NCI-H510A treated with DMSO at 0.1 percent for 48 hours (cell line): Measurements from ENCODE around the gene ABCA7.

Experiments
- DNase-seq: peaks from one replicate; lab custom pipeline; 2025; lab: John Stamatoyannopoulos, UW

Gene ABCA7

GRCh38 chr19:1039646-1040475 lies at the start of gene ABCA7:
Gene ABCA7 (plus strand): TSS chr19:1040107. CDS start chr19:1041362, 1,255 bp downstream.
- peak; percentile 90 for DNase-seq

GRCh38 chr19:990119-990571 lies 49.8 kb upstream of the ABCA7 start:
- DNase-seq, result no peak

- DNase-seq, result no peak
Measured at GRCh38 chr19:990746-991145, 49.2 kb upstream of the ABCA7 start.

GRCh38 chr19:991174-991931 lies 48.6 kb upstream of the ABCA7 start:
- DNase-seq, result no peak

GRCh38 chr19:991932-992669 lies 47.8 kb upstream of the ABCA7 start:
- DNase-seq, result no peak

GRCh38 chr19:992670-993055 lies 47.2 kb upstream of the ABCA7 start:
- no peak for DNase-seq

GRCh38 chr19:993361-993830 lies 46.5 kb upstream of the ABCA7 start:
- no peak for DNase-seq

GRCh38 chr19:993831-994393 lies 46.0 kb upstream of the ABCA7 start:
- no peak for DNase-seq

GRCh38 chr19:994516-994915 lies 45.4 kb upstream of the ABCA7 start:
- DNase-seq, result no peak

GRCh38 chr19:995051-995827 lies 44.7 kb upstream of the ABCA7 start:
- DNase-seq, result no peak

GRCh38 chr19:996051-996838 lies 43.7 kb upstream of the ABCA7 start:
- DNase-seq, result no peak

GRCh38 chr19:998064-998463 lies 41.8 kb upstream of the ABCA7 start:
- no peak for DNase-seq

- no peak for DNase-seq
Measured at GRCh38 chr19:999379-999719, 40.6 kb upstream of the ABCA7 start.

- DNase-seq, result no peak
Measured at GRCh38 chr19:1000095-1000494, 39.8 kb upstream of the ABCA7 start, which contains the start of gene GRIN3B. Gene GRIN3B (plus strand): TSS chr19:1000419. CDS start chr19:1000438, 19 bp downstream.

- DNase-seq, result no peak
Measured at GRCh38 chr19:1000591-1001537, 39.0 kb upstream of the ABCA7 start.

GRCh38 chr19:1001538-1002166 lies 38.3 kb upstream of the ABCA7 start:
- DNase-seq, result no peak

GRCh38 chr19:1002600-1002999 lies 37.3 kb upstream of the ABCA7 start:
- no peak for DNase-seq

- DNase-seq, result no peak
Measured at GRCh38 chr19:1003283-1003682, 36.6 kb upstream of the ABCA7 start.
